Endothelial cell of umbilical vein (primary cell): ENCODE data around the gene S100P. TPM values are rescaled to one million over a fixed set of nuclear protein-coding genes. Genes with fewer than 3 reads are reported as not detected.

Source experiments
- BruUV-seq: library from RNA; stranded (reverse); fragments of 400-500 nt; replicated peaks from 2 replicates; lab custom pipeline; 2021; lab: Mats Ljungman, UMichigan
- CTCF ChIA-PET: fragments of 300-600, 350-600 bp; sonication (Branson Sonifier 250); formaldehyde crosslinking; loops from one replicate; lab custom pipeline; 2021; ENCODE audit warnings: antibody characterized with exemption, inconsistent platforms; lab: Charles Lee
- POLR2A ChIA-PET: fragments of 300-600, 350-600 bp; sonication (Branson Sonifier 250); formaldehyde crosslinking; loops from one replicate; lab custom pipeline; 2021; ENCODE audit warnings: antibody characterized with exemption, inconsistent platforms; lab: Charles Lee
- DNase-seq: peaks from one replicate; pipeline ENCODE4 v3.0.0-alpha.2; 2011; ENCODE audit warnings: low read depth, low spot score
- FAIRE-seq: peaks from 2 replicates; lab custom pipeline; 2011; peaks lifted over from hg19 to GRCh38; lab: Jason Lieb, UNC
- H2AFZ ChIP-seq: 2 replicates; pipeline ENCODE4 v1.6.0; 2012; ENCODE audit warnings: low read depth, low read length, control low read depth, inconsistent platforms
- H3K27ac ChIP-seq: 2 replicates; pipeline ENCODE4 v1.5.1; 2011; ENCODE audit warnings: low read depth, mild to moderate bottlenecking, control low read depth, low read length, moderate library complexity; ENCODE audit not compliant: insufficient read depth
- H3K27me3 ChIP-seq, 2 experiments: 2 replicates each; pipeline versions ENCODE4 v1.6.0 to v1.6.1; 2011; ENCODE audit warnings: low read length in 2 of 2, mixed read lengths in 1 of 2; ENCODE audit not compliant: control insufficient read depth in 2 of 2, insufficient read depth in 2 of 2
- H3K36me3 ChIP-seq, 2 experiments: 2 replicates in 1 of 2; 3 replicates in 1 of 2; pipeline ENCODE4 v1.5.1; 2011; ENCODE audit warnings: low read length in 2 of 2, mild to moderate bottlenecking in 1 of 2, moderate library complexity in 1 of 2; ENCODE audit not compliant: control insufficient read depth in 2 of 2, insufficient read depth in 2 of 2; ENCODE audit errors: extremely low read depth in 1 of 2
- H3K4me1 ChIP-seq: 3 replicates; pipeline ENCODE4 v1.5.1; 2011; ENCODE audit warnings: mild to moderate bottlenecking, low read length; ENCODE audit not compliant: control insufficient read depth, insufficient read depth; ENCODE audit errors: extremely low read depth
- H3K4me2 ChIP-seq: 2 replicates; pipeline ENCODE4 v1.6.1; 2011; ENCODE audit warnings: low read length, control low read depth, mixed read lengths; ENCODE audit not compliant: insufficient read depth
- H3K4me3 ChIP-seq, 3 experiments: fragments of 200-600 bp in 1 of 3; sonication (generic), shearing (Covaris generic) in 1 of 3; replicated peaks in 1 of 3; 2 replicates each; pipeline ENCODE4 v1.5.1; 2011 to 2016; ENCODE audit warnings: control low read depth in 3 of 3, low read length in 3 of 3, mild to moderate bottlenecking in 2 of 3, inconsistent platforms in 1 of 3, low read depth in 1 of 3, moderate library complexity in 1 of 3; ENCODE audit not compliant: insufficient read depth in 1 of 3
- H3K79me2 ChIP-seq: 2 replicates; pipeline ENCODE4 v1.6.0; 2012; ENCODE audit warnings: low read length, inconsistent platforms; ENCODE audit not compliant: control insufficient read depth, insufficient read depth
- H3K9ac ChIP-seq: replicated peaks from 2 replicates; pipeline ENCODE3; 2011; ENCODE audit warnings: low read length, control low read depth; ENCODE audit not compliant: insufficient read depth; ENCODE audit errors: extremely low read depth
- H3K9me1 ChIP-seq: replicated peaks from 3 replicates; pipeline ENCODE4 v1.6.0; 2011; ENCODE audit warnings: mild to moderate bottlenecking, low read length; ENCODE audit not compliant: control insufficient read depth, insufficient read depth; ENCODE audit errors: extremely low read depth
- H3K9me3 ChIP-seq: replicated peaks from 2 replicates; pipeline ENCODE4 v1.5.1; 2012; ENCODE audit warnings: low read length, inconsistent platforms; ENCODE audit not compliant: control insufficient read depth, insufficient read depth
- H4K20me1 ChIP-seq: replicated peaks from 2 replicates; pipeline ENCODE3; 2011; ENCODE audit warnings: mild to moderate bottlenecking, low read length; ENCODE audit not compliant: control insufficient read depth, insufficient read depth; ENCODE audit errors: extremely low read depth
- EZH2 ChIP-seq: IDR thresholded peaks from 2 replicates; pipeline ENCODE4 v1.6.1; 2012; ENCODE audit warnings: borderline replicate concordance, low read depth, mild to moderate bottlenecking, moderate library complexity, low read length, inconsistent platforms; ENCODE audit not compliant: severe bottlenecking
- FOS ChIP-seq: IDR thresholded peaks from 2 replicates; pipeline ENCODE4 v1.6.1; 2011; ENCODE audit warnings: mild to moderate bottlenecking, low read length, moderate library complexity, borderline replicate concordance; ENCODE audit not compliant: insufficient read depth
- GATA2 ChIP-seq: IDR thresholded peaks from 2 replicates; pipeline ENCODE4 v1.7.0; 2011; ENCODE audit warnings: low read depth, mild to moderate bottlenecking, moderate library complexity, mixed read lengths, low read length; ENCODE audit not compliant: insufficient read length, insufficient read depth
- JUN ChIP-seq: IDR thresholded peaks from 2 replicates; pipeline ENCODE4 v1.6.1; 2011; ENCODE audit warnings: borderline replicate concordance, low read depth; ENCODE audit not compliant: insufficient read length, insufficient read depth
- MYC ChIP-seq: IDR thresholded peaks from one replicate; pipeline ENCODE4 v1.6.1; 2011; ENCODE audit warnings: mild to moderate bottlenecking, low read depth, low read length
- POLR2A ChIP-seq: IDR thresholded peaks from 2 replicates; pipeline ENCODE4 v1.6.1; 2012; ENCODE audit warnings: low read depth, mild to moderate bottlenecking, control low read depth, low read length
- POLR2AphosphoS5 ChIP-seq: IDR thresholded peaks from 2 replicates; pipeline ENCODE4 v1.6.1; 2012; ENCODE audit warnings: low read depth, mild to moderate bottlenecking, control low read depth, low read length, moderate library complexity; ENCODE audit not compliant: insufficient read depth
- dilution Hi-C: fragments of 300-500 bp; cut with MboI; formaldehyde crosslinking; loops from one replicate; pipeline ENCODE4 v1.15.0; 2019; ENCODE audit warnings: low sequenced_read_pairs; ENCODE audit not compliant: extremely low pct_ligation_motif_present
- intact Hi-C: fragments of 100-400 bp; cut with micrococcal nuclease; formaldehyde crosslinking; loops from one replicate; pipeline ENCODE4 v1.10.0; 2022
- polyA plus RNA-seq, 4 experiments: library from polyadenylated mRNA; depleted of rRNA in 3 of 4; stranded (reverse) in 3 of 4; unstranded in 1 of 4; fragments of >200 nt; gene quantifications; 2 replicates each; pipeline versions ENCODE4 v1.2.1 to v1.2.3, GENCODE V29; 2011 to 2012; ENCODE audit warnings: missing spikeins in 1 of 4
- total RNA-seq: library from RNA; stranded (reverse); gene quantifications from 2 replicates; pipeline ENCODE4 v1.2.3, GENCODE V29; 2021
- TF ChIP-seq, protein P1 (sequence below): IDR thresholded peaks from 2 replicates; pipeline ENCODE4 v1.6.1; 2011; ENCODE audit not compliant: insufficient read depth, insufficient read length
- TF ChIP-seq, protein P2 (sequence below), 2 donors: IDR thresholded peaks; 1 replicate in 1 of 2; 2 replicates in 1 of 2; pipeline ENCODE4 v1.5.1; 2011; ENCODE audit warnings: low read length in 2 of 2, mild to moderate bottlenecking in 2 of 2, moderate library complexity in 2 of 2, control low read depth in 1 of 2, inconsistent platforms in 1 of 2, low read depth in 1 of 2; ENCODE audit not compliant: insufficient read depth in 1 of 2; ENCODE audit errors: extremely low read depth in 1 of 2

Gene S100P
- total and polyA plus RNA-seq, 2 donors (not counting 3 experiments of a cell fraction or from before 2014, with no cell fraction given), result not detected

DNA sequence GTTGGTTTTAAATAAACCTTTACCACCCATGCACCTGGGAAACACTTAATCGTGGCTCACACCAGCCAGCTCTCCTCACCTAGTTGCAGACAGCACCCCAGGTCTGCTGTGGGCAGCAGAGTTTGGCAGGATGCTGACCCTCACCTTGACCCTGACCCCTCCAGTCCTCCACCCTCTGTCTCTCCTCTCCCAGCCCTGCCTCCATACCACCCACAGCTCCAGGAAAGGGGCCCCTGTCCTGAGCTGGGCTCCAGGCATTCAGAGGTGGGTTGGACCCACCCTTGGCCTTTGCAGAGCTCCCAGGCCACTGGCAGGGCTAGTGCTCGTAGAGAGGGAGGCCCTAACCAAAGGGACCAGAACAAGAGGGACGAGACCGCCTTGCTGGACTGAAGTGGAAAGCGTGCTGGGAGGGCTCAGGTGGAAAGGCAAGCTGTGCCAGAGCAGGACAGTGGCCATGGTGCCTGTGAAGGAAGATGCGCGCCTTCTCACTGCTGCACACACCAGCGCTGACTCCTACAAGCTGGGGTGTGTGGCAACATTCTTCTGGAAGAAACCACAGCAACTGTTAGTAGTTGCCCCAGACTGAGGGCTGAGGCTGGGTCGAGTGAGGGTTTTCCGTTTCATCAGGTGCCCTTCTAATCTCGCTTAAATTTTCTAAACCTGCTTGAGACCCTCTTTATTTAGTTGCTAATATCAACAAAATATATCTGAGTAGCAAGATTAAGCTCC, 10.7 kb upstream of the S100P start:
- Histone ChIP-seq H3K9me1 (no peaks in the 10 kb centered on the region), H2AFZ (no peak overlapping the region), H3K36me3 (no peaks in the 10 kb centered on the region), H3K4me3 (no peak overlapping the region), H3K9me3 (no peaks in the 10 kb centered on the region), H4K20me1 (no peaks in the 10 kb centered on the region), H3K27ac (no peak overlapping the region), H3K9ac (no peak overlapping the region), H3K27me3 (no peaks in the 10 kb centered on the region), H3K4me2 (no peak overlapping the region), H3K4me1 (no peaks in the 10 kb centered on the region), H3K79me2 (no peaks in the 10 kb centered on the region)
- intact Hi-C loops, result no loop called here
- no peak for DNase-seq
- TF ChIP-seq, protein P1, sequence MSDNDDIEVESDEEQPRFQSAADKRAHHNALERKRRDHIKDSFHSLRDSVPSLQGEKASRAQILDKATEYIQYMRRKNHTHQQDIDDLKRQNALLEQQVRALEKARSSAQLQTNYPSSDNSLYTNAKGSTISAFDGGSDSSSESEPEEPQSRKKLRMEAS, result no peak
- TF ChIP-seq GATA2 (no peak), POLR2AphosphoS5 (no peak), POLR2A (no peak), EZH2 (no peak), MYC (no peak), FOS (no peak), JUN (no peak)
- TF ChIP-seq, protein P2, sequence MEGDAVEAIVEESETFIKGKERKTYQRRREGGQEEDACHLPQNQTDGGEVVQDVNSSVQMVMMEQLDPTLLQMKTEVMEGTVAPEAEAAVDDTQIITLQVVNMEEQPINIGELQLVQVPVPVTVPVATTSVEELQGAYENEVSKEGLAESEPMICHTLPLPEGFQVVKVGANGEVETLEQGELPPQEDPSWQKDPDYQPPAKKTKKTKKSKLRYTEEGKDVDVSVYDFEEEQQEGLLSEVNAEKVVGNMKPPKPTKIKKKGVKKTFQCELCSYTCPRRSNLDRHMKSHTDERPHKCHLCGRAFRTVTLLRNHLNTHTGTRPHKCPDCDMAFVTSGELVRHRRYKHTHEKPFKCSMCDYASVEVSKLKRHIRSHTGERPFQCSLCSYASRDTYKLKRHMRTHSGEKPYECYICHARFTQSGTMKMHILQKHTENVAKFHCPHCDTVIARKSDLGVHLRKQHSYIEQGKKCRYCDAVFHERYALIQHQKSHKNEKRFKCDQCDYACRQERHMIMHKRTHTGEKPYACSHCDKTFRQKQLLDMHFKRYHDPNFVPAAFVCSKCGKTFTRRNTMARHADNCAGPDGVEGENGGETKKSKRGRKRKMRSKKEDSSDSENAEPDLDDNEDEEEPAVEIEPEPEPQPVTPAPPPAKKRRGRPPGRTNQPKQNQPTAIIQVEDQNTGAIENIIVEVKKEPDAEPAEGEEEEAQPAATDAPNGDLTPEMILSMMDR (IDR thresholded peaks at IDR 0.05; ENCODE audit: extremely low read depth in 1 of 2, insufficient read depth in 1 of 2, low read depth in 1 of 2, low read length in 2 of 2), result no peak
- CTCF ChIA-PET, result interaction anchor here (1.2 kb wide), 1 partner anchor 8 kb away, joined by 6 read pairs; no protein-coding TSS in a partner anchor
- no TSS peak for BruUV-seq
- POLR2A ChIA-PET, result interaction anchor here (0.6 kb wide), 1 partner anchor 15 kb away, joined by 3 read pairs; no protein-coding TSS in a partner anchor
- no peak for FAIRE-seq
- dilution Hi-C loops, result no loop called here
